ENCODE results near the gene LRIG1.

Gene LRIG1

GRCh38 chr3:66490984-66491383 lies 9.8 kb downstream of the LRIG1 start:
- in situ Hi-C loops (cut with MboI; ENCODE audit: low sequenced_read_pairs): no loop called here

GRCh38 chr3:66490214-66490613 lies 10.6 kb downstream of the LRIG1 start:
- in situ Hi-C loops (cut with MboI; ENCODE audit: low sequenced_read_pairs): no loop called here

- in situ Hi-C loops (cut with MboI; ENCODE audit: low sequenced_read_pairs): no loop called here
Observed at GRCh38 chr3:66489581-66489980, 11.2 kb downstream of the LRIG1 start.

- in situ Hi-C loops (cut with MboI; ENCODE audit: low sequenced_read_pairs): no loop called here
Observed at GRCh38 chr3:66489115-66489514, 11.7 kb downstream of the LRIG1 start.

GRCh38 chr3:66488492-66488891 lies 12.3 kb downstream of the LRIG1 start:
- in situ Hi-C loops (cut with MboI; ENCODE audit: low sequenced_read_pairs): no loop called here

GRCh38 chr3:66487465-66487864 lies 13.4 kb downstream of the LRIG1 start:
- in situ Hi-C loops (cut with MboI; ENCODE audit: low sequenced_read_pairs): no loop called here

- in situ Hi-C loops (cut with MboI; ENCODE audit: low sequenced_read_pairs): no loop called here
Observed at GRCh38 chr3:66486646-66487045, 14.2 kb downstream of the LRIG1 start.

- in situ Hi-C loops (cut with MboI; ENCODE audit: low sequenced_read_pairs): no loop called here
Observed at GRCh38 chr3:66486202-66486601, 14.6 kb downstream of the LRIG1 start.

- in situ Hi-C loops (cut with MboI; ENCODE audit: low sequenced_read_pairs): no loop called here
Observed at GRCh38 chr3:66485291-66485968, 15.4 kb downstream of the LRIG1 start.

GRCh38 chr3:66484106-66484844 lies 16.5 kb downstream of the LRIG1 start:
- in situ Hi-C loops (cut with MboI; ENCODE audit: low sequenced_read_pairs): no loop called here

GRCh38 chr3:66483409-66483906 lies 17.4 kb downstream of the LRIG1 start:
- in situ Hi-C loops (cut with MboI; ENCODE audit: low sequenced_read_pairs): no loop called here

- in situ Hi-C loops (cut with MboI; ENCODE audit: low sequenced_read_pairs): no loop called here
Observed at GRCh38 chr3:66483006-66483405, 17.8 kb downstream of the LRIG1 start.

GRCh38 chr3:66482018-66482404 lies 18.8 kb downstream of the LRIG1 start:
- in situ Hi-C loops (cut with MboI; ENCODE audit: low sequenced_read_pairs): no loop called here

GRCh38 chr3:66481071-66482017 lies 19.5 kb downstream of the LRIG1 start:
- in situ Hi-C loops (cut with MboI; ENCODE audit: low sequenced_read_pairs): no loop called here

GRCh38 chr3:66480666-66481065 lies 20.2 kb downstream of the LRIG1 start:
- in situ Hi-C loops (cut with MboI; ENCODE audit: low sequenced_read_pairs): no loop called here

- in situ Hi-C loops (cut with MboI; ENCODE audit: low sequenced_read_pairs): no loop called here
Observed at GRCh38 chr3:66479532-66479947, 21.3 kb downstream of the LRIG1 start.

- in situ Hi-C loops (cut with MboI; ENCODE audit: low sequenced_read_pairs): no loop called here
Observed at GRCh38 chr3:66478960-66479359, 21.9 kb downstream of the LRIG1 start.

- in situ Hi-C loops (cut with MboI; ENCODE audit: low sequenced_read_pairs): no loop called here
Observed at GRCh38 chr3:66477856-66478255, 23.0 kb downstream of the LRIG1 start.

GRCh38 chr3:66476852-66477381 lies 23.9 kb downstream of the LRIG1 start:
- in situ Hi-C loops (cut with MboI; ENCODE audit: low sequenced_read_pairs): no loop called here

GRCh38 chr3:66475386-66476020 lies 25.3 kb downstream of the LRIG1 start:
- in situ Hi-C loops (cut with MboI; ENCODE audit: low sequenced_read_pairs): no loop called here

Measured in HL-60/S4 treated with retinoic acid at 250 ng/mL for 4 days and 3 days (cell line).